SK-N-MC (cell line): ENCODE results near the gene ZNF439.
"Not testable (repeated sequence)": the region's sequence is repeated elsewhere in the genome, so short reads cannot be mapped to it uniquely, and the experiment has no call there.

Experiments used
- DNase-seq: peaks from one replicate; pipeline ENCODE4 v3.0.0-alpha.2; 2011; ENCODE audit warnings: low read depth, low spot score
- H3K27ac ChIP-seq: fragments of 200-600 bp; sonication (generic); 2 replicates; pipeline ENCODE4 v1.5.1; 2016; ENCODE audit warnings: mixed run types
- H3K36me3 ChIP-seq: fragments of 200-600 bp; sonication (generic); 2 replicates; pipeline ENCODE4 v1.6.1; 2017; ENCODE audit warnings: antibody characterized with exemption, low read length, mixed read lengths; ENCODE audit not compliant: insufficient read depth
- H3K4me3 ChIP-seq: fragments of 200-600 bp; sonication (generic); 2 replicates; pipeline ENCODE4 v1.5.1; 2016
- H3K9ac ChIP-seq: fragments of 200-600 bp; sonication (generic); 2 replicates; pipeline ENCODE4 v1.8.0; 2017; ENCODE audit warnings: mixed run types, mixed read lengths; ENCODE audit not compliant: insufficient read length
- H3K9me3 ChIP-seq: fragments of 200-600 bp; sonication (generic); 2 replicates; pipeline ENCODE4 v1.6.1; 2017; ENCODE audit warnings: low read depth, mild to moderate bottlenecking, antibody characterized with exemption, low read length, moderate library complexity, mixed read lengths
- EZH2 ChIP-seq: fragments of 200-600 bp; sonication (generic); IDR thresholded peaks from one replicate; pipeline ENCODE4 v1.6.1; 2017; ENCODE audit warnings: antibody characterized with exemption
- FOXP2 ChIP-seq: optimal IDR thresholded peaks from 2 replicates; pipeline ENCODE3; 2011; ENCODE audit warnings: mild to moderate bottlenecking, moderate library complexity; ENCODE audit not compliant: insufficient read depth; ENCODE audit errors: extremely low read length, control extremely low read depth
- POLR2AphosphoS5 ChIP-seq: IDR thresholded peaks from 2 replicates; pipeline ENCODE4 v1.6.1; 2012; ENCODE audit warnings: mild to moderate bottlenecking, low read depth, low read length, borderline replicate concordance

ZNF439 gene

GRCh38 chr19:11848594-11849469, at the start of gene ZNF439:
Gene ZNF439 (plus strand): TSS chr19:11848726. CDS start chr19:11848868, 142 bp downstream.
- no peak within 1 kb of the TSS for H3K27ac ChIP-seq
- peak within 1 kb of the TSS; percentile 63 for H3K4me3 ChIP-seq
- H3K36me3 ChIP-seq: no peaks in the 10 kb centered on the region
- H3K9ac ChIP-seq: no peak within 1 kb of the TSS
- H3K9me3 ChIP-seq: no peaks in the 10 kb centered on the region
- TF ChIP-seq EZH2 (no peak), POLR2AphosphoS5 (no peak), FOXP2 (no peak)
- no peak for DNase-seq

GRCh38 chr19:11806354-11807098, 42.0 kb upstream of the ZNF439 start:
- H3K4me3 ChIP-seq: no peak overlapping the region
- H3K9me3 ChIP-seq: peaks cover 4% of the 10 kb centered on the region; the same call in 1 of the 2 replicates
- no peak for TF ChIP-seq EZH2
- TF ChIP-seq POLR2AphosphoS5: no peak
- no peak for TF ChIP-seq FOXP2
- H3K36me3 ChIP-seq: no peaks in the 10 kb centered on the region
- H3K27ac ChIP-seq: no peak overlapping the region
- no peak for DNase-seq
- no peak overlapping the region for H3K9ac ChIP-seq

- Histone ChIP-seq H3K9ac (no peak overlapping the region), H3K36me3 (no peaks in the 10 kb centered on the region), H3K4me3 (no peak overlapping the region), H3K9me3 (peaks cover 1% of the 10 kb centered on the region; the same call in 1 of the 2 replicates), H3K27ac (no peak overlapping the region)
- no peak for DNase-seq
- TF ChIP-seq FOXP2: no peak
- TF ChIP-seq POLR2AphosphoS5: no peak
- TF ChIP-seq EZH2: no peak
Measured at GRCh38 chr19:11807099-11807380, 41.5 kb upstream of the ZNF439 start.

GRCh38 chr19:11813703-11814028, 34.9 kb upstream of the ZNF439 start:
- Histone ChIP-seq H3K36me3 (no peaks in the 10 kb centered on the region), H3K4me3 (peak overlapping the region; percentile 89), H3K9me3 (no peaks in the 10 kb centered on the region), H3K9ac (no peak overlapping the region), H3K27ac (no peak overlapping the region)
- TF ChIP-seq FOXP2 (no peak), POLR2AphosphoS5 (no peak), EZH2 (no peak)
- no peak for DNase-seq

- Histone ChIP-seq H3K9me3 (no peaks in the 10 kb centered on the region), H3K27ac (no peak within 1 kb of the TSS), H3K9ac (peak within 1 kb of the TSS; percentile 75), H3K36me3 (no peaks in the 10 kb centered on the region), H3K4me3 (peak within 1 kb of the TSS; percentile 89)
- TF ChIP-seq POLR2AphosphoS5: peak; percentile 85
- no peak for TF ChIP-seq FOXP2
- TF ChIP-seq EZH2: no peak
- DNase-seq: no peak
Measured at GRCh38 chr19:11814029-11814699, 34.4 kb upstream of the ZNF439 start, which contains the start of gene ZNF440. Gene ZNF440 (plus strand): TSS chr19:11814273. CDS start chr19:11814448, 175 bp downstream.

GRCh38 chr19:11814700-11815035, 33.9 kb upstream of the ZNF439 start:
- DNase-seq: no peak
- no peak overlapping the region for H3K27ac ChIP-seq
- TF ChIP-seq POLR2AphosphoS5: no peak
- no peak for TF ChIP-seq EZH2
- TF ChIP-seq FOXP2: no peak
- no peaks in the 10 kb centered on the region for H3K9me3 ChIP-seq
- peak overlapping the region; percentile 75 for H3K9ac ChIP-seq
- peak overlapping the region; percentile 89 for H3K4me3 ChIP-seq
- H3K36me3 ChIP-seq: no peaks in the 10 kb centered on the region

GRCh38 chr19:11821474-11822109, 26.9 kb upstream of the ZNF439 start:
- no peaks in the 10 kb centered on the region for H3K36me3 ChIP-seq
- H3K4me3 ChIP-seq: no peak overlapping the region
- no peaks in the 10 kb centered on the region for H3K9me3 ChIP-seq
- no peak for DNase-seq
- no peak overlapping the region for H3K27ac ChIP-seq
- H3K9ac ChIP-seq: no peak overlapping the region
- TF ChIP-seq EZH2 (no peak), POLR2AphosphoS5 (no peak), FOXP2 (no peak)

- not testable (repeated sequence) for H3K9ac ChIP-seq, DNase-seq, H3K4me3 ChIP-seq, H3K27ac ChIP-seq
- peaks cover 20% of the 10 kb centered on the region for H3K36me3 ChIP-seq
- H3K9me3 ChIP-seq: peaks cover 17% of the 10 kb centered on the region
Measured at GRCh38 chr19:11828957-11829876, 19.3 kb upstream of the ZNF439 start.
